Omental fat pad (tissue), 4 donors: ENCODE data around the gene NLGN4Y. TPM values are rescaled to one million over a fixed set of nuclear protein-coding genes. Genes with fewer than 3 reads are reported as not detected.

Experiments used
- ATAC-seq: fragments of 150-250 bp; one replicate; pipeline ENCODE4 v1.9.1; 2016; ENCODE audit warnings: mild to moderate bottlenecking, moderate library complexity; ENCODE audit not compliant: low FRiP score
- DNase-seq: peaks from one replicate; pipeline ENCODE4 v3.0.0-alpha.2; 2019; ENCODE audit warnings: low spot score
- total RNA-seq, 4 donors: library from RNA; depleted of rRNA; stranded (reverse); fragments of >200 nt; gene quantifications; one replicate each; pipeline ENCODE4 v1.1.0, GENCODE V29; 2016
- TF ChIP-seq, protein P1 (sequence below), 3 donors: fragments of 450-650 bp; IDR thresholded peaks; one replicate each; pipeline ENCODE4 v1.5.1; 2016 to 2017; ENCODE audit warnings: antibody characterized with exemption in 3 of 3, mild to moderate bottlenecking in 3 of 3, moderate library complexity in 2 of 3

Gene NLGN4Y
- total RNA-seq, 4 donors from 2014 or later = 15.5 to 21.8 TPM; not detected in 2

GRCh38 chrY:14824583-14824982 is 300.3 kb downstream of the NLGN4Y start:
- DNase-seq (no peak), ATAC-seq (no peak)
- TF ChIP-seq, protein P1, sequence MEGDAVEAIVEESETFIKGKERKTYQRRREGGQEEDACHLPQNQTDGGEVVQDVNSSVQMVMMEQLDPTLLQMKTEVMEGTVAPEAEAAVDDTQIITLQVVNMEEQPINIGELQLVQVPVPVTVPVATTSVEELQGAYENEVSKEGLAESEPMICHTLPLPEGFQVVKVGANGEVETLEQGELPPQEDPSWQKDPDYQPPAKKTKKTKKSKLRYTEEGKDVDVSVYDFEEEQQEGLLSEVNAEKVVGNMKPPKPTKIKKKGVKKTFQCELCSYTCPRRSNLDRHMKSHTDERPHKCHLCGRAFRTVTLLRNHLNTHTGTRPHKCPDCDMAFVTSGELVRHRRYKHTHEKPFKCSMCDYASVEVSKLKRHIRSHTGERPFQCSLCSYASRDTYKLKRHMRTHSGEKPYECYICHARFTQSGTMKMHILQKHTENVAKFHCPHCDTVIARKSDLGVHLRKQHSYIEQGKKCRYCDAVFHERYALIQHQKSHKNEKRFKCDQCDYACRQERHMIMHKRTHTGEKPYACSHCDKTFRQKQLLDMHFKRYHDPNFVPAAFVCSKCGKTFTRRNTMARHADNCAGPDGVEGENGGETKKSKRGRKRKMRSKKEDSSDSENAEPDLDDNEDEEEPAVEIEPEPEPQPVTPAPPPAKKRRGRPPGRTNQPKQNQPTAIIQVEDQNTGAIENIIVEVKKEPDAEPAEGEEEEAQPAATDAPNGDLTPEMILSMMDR (IDR thresholded peaks at IDR 0.05) = no peak

- ATAC-seq = no peak
- TF ChIP-seq, protein P1 (IDR thresholded peaks at IDR 0.05) = no peak
- DNase-seq = no peak
Measured at GRCh38 chrY:14825728-14826127, 301.4 kb downstream of the NLGN4Y start.

GRCh38 chrY:14828531-14828930 is 304.2 kb downstream of the NLGN4Y start:
- TF ChIP-seq, protein P1 (IDR thresholded peaks at IDR 0.05) = no peak
- ATAC-seq (no peak), DNase-seq (no peak)

GRCh38 chrY:14829366-14829885 is 305.1 kb downstream of the NLGN4Y start:
- TF ChIP-seq, protein P1 (IDR thresholded peaks at IDR 0.05) = no peak
- DNase-seq = no peak

GRCh38 chrY:14834103-14835060 is 310.1 kb downstream of the NLGN4Y start:
- TF ChIP-seq, protein P1 (IDR thresholded peaks at IDR 0.05) = no peak
- ATAC-seq (no peak), DNase-seq (no peak)

More at GRCh38 chrY:14829366-14829885, 305.1 kb downstream of the NLGN4Y start:
- no peak for ATAC-seq

DNA sequence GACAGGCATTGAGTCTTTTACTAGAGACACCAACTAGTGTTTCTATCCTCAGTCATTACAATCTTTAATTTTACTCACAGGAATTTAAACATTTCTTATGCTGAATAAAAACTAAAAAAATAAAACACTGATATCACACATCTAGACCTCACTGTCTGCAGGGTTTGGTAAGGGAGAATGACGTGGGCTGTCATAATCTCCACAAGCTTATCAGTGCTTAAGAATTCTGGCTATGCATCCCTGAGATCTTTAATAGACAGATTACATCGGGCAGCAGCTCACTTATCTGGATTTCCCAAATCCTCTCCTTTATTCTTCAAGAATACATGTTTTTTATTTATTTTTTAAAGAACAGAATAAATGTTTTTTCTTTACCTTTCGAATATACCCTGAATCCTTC is 313.1 kb downstream of the NLGN4Y start:
- ATAC-seq (no peak), DNase-seq (no peak)
- TF ChIP-seq, protein P1 (IDR thresholded peaks at IDR 0.05) = no peak
